HS-5 (cell line): ENCODE data around the gene TRPV2.
A peak's percentile ranks its signal among the peaks of the same experiment; 100 is the strongest.
"Not testable (repeated sequence)": the region's sequence is repeated elsewhere in the genome, so short reads cannot be mapped to it uniquely, and the experiment has no call there.

Experiments
- DNase-seq: peaks from one replicate; pipeline ENCODE4 v3.0.0-alpha.2; 2012; ENCODE audit warnings: low read depth

TRPV2 gene, protein sequence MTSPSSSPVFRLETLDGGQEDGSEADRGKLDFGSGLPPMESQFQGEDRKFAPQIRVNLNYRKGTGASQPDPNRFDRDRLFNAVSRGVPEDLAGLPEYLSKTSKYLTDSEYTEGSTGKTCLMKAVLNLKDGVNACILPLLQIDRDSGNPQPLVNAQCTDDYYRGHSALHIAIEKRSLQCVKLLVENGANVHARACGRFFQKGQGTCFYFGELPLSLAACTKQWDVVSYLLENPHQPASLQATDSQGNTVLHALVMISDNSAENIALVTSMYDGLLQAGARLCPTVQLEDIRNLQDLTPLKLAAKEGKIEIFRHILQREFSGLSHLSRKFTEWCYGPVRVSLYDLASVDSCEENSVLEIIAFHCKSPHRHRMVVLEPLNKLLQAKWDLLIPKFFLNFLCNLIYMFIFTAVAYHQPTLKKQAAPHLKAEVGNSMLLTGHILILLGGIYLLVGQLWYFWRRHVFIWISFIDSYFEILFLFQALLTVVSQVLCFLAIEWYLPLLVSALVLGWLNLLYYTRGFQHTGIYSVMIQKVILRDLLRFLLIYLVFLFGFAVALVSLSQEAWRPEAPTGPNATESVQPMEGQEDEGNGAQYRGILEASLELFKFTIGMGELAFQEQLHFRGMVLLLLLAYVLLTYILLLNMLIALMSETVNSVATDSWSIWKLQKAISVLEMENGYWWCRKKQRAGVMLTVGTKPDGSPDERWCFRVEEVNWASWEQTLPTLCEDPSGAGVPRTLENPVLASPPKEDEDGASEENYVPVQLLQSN

DNA sequence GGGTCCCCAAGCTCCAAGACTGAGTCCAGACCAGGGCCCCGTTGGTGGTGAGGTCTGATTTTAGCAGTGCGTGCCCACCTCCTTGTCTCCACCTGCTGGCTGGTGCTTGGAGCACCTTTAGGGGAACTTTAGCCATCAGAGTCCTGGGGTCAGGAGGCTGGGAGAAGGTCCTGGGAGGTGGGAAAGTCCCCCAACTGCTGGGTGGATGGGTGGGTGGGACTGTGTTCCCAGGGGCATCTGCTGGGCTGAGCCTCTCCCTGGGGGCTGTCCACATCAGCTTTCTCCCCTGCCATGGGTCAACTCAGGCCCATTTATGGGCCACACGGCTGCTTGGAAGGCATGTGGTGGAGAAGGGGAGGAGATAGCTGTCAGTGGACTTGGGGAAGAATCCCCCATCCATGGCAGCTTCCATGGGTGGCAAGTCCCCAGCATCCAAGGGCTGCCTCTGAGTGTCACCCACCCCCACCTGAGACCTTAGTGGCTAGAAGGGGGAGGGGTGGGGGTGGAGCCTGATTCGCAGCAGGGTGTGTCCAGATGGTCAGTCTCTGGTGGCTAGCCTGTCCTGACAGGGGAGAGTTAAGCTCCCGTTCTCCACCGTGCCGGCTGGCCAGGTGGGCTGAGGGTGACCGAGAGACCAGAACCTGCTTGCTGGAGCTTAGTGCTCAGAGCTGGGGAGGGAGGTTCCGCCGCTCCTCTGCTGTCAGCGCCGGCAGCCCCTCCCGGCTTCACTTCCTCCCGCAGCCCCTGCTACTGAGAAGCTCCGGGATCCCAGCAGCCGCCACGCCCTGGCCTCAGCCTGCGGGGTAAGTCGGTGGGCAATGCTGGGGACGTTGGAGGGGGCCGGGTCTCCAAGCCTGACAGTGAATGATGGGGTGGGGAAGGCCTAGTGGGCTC is at the start of gene TRPV2:
Gene TRPV2 (plus strand): TSS at position 541 of the 894 bp plus-strand sequence. CDS start 2,098 bp downstream, outside the sequence.
- no peak for DNase-seq

DNA sequence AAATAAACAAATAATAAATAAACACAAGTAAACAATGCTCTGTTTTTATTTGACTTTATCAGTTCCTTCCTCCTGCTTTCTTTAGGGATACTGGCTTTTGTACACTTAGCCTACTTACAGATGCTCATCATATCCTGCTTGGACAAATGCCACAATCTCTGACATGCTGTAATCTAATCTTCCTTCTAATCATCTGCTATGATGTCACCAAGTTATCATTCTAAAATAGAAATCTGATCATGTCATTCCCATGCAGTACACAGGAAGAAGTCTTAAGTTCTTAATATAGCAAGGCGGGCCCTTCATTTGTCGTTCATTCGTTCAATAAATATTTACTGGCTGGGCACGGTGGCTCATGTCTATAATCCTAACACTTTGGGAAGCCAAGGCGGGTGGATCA is 43.6 kb upstream of the TRPV2 start:
- DNase-seq: peak; percentile 91

- no peak for DNase-seq
Measured at GRCh38 chr17:16374146-16374938, 41.0 kb upstream of the TRPV2 start.

GRCh38 chr17:16377941-16378341 is 37.4 kb upstream of the TRPV2 start:
- no peak for DNase-seq

DNA sequence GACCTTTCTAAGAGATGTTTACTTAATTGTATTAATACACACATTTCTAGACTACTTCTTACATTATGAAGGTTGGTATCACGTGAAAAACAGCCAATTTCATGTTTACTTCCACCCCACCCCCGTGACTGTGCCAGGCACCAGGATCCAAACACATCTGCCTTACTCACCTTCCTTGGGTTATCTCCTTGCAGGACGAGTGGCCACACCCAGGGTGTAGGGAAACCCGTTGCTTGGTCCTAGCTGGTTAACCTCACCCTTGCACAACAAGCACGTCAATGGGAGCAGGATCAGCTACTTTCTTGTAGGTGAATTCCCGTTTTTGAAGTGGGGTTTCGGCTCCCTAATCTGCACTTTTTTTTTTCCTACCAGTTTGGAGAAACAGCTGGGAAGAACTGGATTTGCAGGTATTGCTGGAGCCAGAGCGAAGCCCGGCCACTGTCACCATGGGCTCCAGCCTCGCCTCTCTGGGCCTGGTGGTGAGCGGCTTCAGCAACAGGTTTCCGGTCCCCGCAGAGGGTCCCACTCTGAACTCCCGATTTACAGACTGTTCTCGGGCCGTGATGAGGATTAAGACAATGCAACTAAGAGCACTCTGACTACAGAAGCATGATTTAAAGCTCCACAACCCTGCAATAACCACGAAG is 36.6 kb upstream of the TRPV2 start:
- no peak for DNase-seq

DNA sequence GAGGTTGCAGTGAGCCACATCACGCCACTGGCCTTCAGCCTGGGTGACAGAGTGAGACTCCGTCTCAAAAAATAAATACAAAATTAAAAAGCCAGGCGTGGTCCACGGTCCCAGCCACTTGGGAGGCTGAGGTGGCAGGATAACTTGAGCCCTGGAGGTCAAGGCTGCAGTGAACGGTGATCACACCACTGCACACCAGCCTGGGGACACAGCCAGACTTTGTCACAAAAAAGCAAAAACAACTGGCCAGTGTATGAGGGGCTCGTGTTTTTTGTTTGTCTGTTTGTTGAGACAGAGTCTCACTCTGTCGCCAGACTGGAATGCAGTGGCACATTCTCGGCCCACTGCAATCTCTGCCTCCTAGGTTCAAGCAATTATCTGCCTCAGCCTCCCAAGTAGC is 35.7 kb upstream of the TRPV2 start:
- no peak for DNase-seq

DNA sequence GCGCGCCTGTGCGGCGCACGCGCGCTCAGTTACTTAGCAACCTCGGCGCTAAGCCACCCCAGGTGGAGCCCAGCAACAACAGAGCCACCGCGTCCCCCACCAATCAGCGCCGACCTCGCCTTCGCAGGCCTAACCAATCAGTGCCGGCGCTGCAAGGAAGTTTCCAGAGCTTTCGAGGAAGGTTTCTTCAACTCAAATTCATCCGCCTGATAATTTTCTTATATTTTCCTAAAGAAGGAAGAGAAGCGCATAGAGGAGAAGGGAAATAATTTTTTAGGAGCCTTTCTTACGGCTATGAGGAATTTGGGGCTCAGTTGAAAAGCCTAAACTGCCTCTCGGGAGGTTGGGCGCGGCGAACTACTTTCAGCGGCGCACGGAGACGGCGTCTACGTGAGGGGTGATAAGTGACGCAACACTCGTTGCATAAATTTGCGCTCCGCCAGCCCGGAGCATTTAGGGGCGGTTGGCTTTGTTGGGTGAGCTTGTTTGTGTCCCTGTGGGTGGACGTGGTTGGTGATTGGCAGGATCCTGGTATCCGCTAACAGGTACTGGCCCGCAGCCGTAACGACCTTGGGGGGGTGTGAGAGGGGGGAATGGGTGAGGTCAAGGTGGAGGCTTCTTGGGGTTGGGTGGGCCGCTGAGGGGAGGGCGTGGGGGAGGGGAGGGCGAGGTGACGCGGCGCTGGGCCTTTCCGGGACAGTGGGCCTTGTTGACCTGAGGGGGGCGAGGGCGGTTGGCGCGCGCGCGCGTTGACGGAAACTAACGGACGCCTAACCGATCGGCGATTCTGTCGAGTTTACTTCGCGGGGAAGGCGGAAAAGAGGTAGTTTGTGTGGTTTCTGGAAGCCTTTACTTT is 34.5 kb upstream of the TRPV2 start, which contains the start of gene UBB:
Gene UBB (plus strand): TSS at position 452 of the 856 bp plus-strand sequence. CDS start 817 bp downstream, outside the sequence.
- peak; percentile 94 for DNase-seq

DNA sequence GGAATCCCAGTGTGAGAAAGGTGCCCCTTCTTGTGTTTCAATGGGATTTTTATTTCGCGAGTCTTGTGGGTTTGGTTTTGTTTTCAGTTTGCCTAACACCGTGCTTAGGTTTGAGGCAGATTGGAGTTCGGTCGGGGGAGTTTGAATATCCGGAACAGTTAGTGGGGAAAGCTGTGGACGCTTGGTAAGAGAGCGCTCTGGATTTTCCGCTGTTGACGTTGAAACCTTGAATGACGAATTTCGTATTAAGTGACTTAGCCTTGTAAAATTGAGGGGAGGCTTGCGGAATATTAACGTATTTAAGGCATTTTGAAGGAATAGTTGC is 33.9 kb upstream of the TRPV2 start:
- DNase-seq: no peak

DNA sequence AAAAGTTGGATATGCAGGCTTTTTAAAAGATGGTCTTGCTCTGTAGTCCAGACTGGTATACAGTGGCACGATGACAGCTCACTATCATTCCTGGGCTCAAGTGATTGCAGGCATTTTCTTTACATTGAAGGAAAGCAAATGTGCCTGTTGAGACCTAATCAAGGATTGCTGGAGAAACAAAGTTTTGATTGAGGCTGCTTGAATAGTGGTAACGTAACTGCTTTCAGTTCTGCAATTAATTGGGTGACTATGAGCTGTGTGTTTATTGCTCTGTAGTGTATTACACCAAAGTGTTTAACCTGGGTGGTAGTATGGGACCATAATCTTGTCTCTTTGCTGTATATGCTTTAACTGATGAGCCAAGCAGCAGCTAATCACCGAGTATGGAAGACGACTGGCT is 32.2 kb upstream of the TRPV2 start:
- no peak for DNase-seq

- DNase-seq: no peak
Measured at GRCh38 chr17:16383772-16384287, 31.5 kb upstream of the TRPV2 start.

DNA sequence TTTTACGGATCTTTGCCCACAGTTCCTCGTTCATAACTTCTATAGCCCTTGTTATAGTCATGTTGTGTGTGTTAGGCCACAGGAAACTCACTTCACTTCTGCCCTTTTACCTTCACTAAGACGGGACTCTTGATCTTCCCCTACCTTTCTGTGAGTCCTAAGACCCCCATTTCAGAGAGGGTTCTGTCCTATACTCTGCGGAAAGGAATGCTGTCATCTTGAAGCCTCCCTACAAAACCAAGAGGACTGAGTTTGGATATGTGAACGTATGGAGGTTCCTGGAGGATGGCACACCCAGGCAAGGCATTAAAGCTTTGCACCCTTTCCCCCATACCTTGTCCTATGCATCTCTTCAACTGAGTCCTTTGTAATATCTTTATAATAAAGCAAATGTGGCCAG is 30.8 kb upstream of the TRPV2 start:
- DNase-seq: no peak

GRCh38 chr17:16386126-16386507 is 29.3 kb upstream of the TRPV2 start:
- not testable (repeated sequence) for DNase-seq

- no peak for DNase-seq
Measured at GRCh38 chr17:16391451-16391850, 23.9 kb upstream of the TRPV2 start.

DNA sequence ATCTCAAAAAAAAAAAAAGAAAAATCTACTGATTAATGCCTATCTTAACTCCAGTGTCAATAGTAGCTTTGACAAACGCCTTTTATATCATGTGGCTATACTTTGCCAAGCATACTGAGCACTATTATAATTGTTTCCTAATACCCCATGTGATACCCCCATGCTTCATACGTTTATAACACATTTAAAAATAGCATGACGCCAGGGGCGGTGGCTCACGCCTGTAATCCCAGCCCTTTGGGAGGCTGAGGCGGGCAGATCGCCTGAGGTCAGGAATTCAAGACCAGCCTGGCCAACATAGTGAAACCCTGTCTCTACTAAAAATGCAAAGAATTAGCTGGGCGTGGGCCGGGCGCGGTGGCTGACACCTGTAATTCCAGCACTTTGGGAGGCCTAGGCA is 22.9 kb upstream of the TRPV2 start:
- not testable (repeated sequence) for DNase-seq

- DNase-seq: not testable (repeated sequence)
Measured at GRCh38 chr17:16395887-16396286, 19.5 kb upstream of the TRPV2 start.

DNA sequence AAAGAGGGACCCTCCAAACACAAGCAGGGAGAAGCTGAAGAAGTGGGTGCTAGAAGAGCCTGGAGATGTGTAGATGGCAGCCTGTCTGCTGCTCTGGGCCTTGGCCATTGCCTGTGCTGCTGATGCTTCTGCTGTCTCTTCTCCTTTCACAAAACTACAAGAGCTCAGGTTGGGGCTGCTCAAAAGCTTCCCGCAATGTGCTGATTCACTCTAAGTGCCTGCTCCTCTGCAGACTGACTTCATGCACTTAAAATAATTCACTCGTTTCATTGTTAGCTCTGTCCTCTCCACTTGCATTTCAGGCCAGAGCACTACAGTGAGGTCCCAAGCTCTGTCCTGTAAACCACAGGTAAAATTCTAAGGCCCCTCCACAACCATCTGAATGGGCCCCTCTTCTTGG is 18.7 kb upstream of the TRPV2 start:
- not testable (repeated sequence) for DNase-seq

DNA sequence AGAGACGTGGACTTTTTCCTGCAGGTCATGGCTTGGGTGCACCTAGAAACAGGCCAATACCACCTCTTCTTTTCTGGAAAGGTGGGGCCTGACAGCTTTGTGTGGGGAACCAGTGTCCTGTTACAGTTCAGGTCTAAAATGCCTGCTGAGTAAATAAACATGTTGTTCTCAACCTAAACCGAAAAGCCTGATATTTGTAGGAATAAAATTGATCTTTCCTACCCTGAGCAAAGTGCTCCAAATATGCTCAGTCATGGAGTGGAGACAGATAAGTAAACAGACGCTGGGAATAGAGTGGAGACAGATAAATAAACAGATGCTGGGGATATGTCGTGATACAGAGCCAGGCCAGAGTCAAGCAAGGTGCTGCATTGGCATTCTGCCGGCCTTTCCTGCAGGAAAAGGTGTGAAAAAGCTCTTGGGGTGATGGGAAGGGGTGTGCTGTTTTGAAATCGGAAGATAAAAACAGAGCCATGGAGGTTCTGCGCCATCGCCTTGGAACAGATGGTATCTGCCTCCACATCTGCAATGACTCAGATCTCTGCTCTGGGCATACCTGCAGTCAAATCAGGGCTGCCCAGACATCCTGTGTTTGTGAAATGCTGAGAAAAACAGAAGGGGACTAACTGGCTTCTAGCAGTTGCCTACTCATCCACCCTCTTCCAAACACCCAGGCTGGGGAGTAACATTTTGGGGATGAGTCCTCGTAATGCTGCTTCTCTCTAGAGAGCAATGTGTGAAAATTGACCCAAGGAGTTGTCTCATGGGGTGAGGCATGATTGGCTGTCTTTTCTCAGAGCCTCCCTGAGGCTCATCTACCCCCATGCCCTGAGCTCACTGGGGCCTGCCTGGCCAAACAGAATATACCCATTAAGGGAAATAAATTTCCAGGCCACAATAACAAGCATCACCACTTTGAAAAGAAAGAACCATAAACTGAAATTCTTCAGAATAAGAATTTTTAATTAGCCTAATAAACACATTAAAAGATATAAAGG is 16.8 kb upstream of the TRPV2 start:
- no peak for DNase-seq

DNA sequence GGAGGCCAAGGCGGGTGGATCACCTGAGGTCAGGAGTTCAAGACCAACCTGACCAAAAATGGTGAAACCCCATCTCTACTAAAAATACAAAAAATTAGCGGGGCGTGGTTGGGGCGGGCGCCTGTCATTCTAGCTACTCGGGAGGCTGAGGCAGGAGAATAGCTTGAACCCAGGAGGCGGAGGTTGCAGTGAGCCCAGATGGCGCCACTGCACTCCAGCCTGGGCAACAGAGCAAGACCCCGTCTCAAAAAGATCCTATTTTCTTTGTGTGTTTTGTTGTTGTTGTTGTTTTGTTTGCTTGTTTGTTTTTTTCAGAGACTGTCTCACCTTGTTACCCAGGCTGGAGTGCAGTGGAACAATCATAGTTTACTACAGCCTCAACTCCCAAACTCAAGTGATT is 11.5 kb upstream of the TRPV2 start:
- DNase-seq: not testable (repeated sequence)
